ENCODE data around the gene EMC8.

EMC8 gene

DNA sequence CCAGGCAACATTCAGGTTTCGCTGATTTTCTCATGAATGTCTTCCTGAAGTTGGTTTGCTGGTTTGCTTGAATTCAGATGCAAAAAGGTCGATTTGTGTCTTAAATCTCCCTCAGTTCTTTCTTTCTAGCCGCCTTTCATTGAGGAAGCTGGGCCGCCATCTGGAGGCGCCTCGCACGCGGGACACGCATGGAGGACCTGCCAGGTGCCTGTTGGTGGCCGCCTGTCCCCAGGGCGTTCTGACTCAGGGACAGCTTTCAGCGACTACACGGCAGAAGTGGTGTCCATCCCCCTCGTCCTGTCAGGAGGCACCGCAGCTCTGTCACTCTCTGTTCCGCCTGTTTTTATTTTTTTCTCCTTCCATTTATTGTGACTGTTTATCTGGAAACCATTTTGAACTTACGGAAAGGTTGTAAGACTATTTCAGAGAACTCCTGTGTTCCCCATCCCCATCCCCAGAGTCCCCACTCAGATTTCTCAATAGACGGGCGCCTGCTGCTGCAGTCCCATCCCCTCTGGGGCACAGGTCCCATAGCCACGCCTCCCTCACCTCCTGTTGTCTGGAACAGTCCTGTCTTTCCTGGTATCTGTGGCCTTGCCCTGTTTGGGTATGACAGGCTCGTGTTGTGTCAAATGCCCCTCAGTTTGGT lies 33.4 kb upstream of the EMC8 start:
- H3K27me3 Mint-ChIP-seq (ENCODE audit: low read depth): peaks cover 80% of the 10 kb centered on the region
- H3K9me3 Mint-ChIP-seq: peaks cover 2% of the 10 kb centered on the region
- no peak overlapping the region for H3K27ac Mint-ChIP-seq
- no peaks in the 10 kb centered on the region for H3K4me1 Mint-ChIP-seq
- H3K4me3 Mint-ChIP-seq: no peak overlapping the region
- H3K36me3 Mint-ChIP-seq (ENCODE audit: low read depth): peaks cover 4% of the 10 kb centered on the region
- TF ChIP-seq, protein P1, sequence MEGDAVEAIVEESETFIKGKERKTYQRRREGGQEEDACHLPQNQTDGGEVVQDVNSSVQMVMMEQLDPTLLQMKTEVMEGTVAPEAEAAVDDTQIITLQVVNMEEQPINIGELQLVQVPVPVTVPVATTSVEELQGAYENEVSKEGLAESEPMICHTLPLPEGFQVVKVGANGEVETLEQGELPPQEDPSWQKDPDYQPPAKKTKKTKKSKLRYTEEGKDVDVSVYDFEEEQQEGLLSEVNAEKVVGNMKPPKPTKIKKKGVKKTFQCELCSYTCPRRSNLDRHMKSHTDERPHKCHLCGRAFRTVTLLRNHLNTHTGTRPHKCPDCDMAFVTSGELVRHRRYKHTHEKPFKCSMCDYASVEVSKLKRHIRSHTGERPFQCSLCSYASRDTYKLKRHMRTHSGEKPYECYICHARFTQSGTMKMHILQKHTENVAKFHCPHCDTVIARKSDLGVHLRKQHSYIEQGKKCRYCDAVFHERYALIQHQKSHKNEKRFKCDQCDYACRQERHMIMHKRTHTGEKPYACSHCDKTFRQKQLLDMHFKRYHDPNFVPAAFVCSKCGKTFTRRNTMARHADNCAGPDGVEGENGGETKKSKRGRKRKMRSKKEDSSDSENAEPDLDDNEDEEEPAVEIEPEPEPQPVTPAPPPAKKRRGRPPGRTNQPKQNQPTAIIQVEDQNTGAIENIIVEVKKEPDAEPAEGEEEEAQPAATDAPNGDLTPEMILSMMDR (IDR thresholded peaks at IDR 0.05; ENCODE audit: unreplicated experiment in 3 of 3): no peak

DNA sequence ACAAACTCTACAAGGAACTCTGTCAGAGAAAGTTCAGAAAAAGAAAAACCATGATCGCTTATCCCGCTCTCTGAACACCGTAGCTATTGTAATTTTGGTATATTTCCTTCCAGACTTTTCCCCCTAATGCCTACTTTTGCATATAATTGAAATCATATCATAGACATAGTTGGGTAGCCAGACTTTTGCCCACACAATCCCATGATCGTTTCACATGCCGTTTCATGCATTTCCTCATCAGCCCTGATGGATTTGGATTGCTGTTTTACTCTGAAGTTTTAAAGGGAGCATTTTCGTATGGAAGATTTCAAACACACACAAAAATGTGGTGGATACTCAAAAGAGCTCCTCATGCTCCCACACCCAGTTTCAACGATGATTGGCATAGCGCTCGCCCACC lies 31.5 kb upstream of the EMC8 start:
- no peaks in the 10 kb centered on the region for H3K4me1 Mint-ChIP-seq
- TF ChIP-seq, protein P1 (IDR thresholded peaks at IDR 0.05; ENCODE audit: unreplicated experiment in 3 of 3): no peak
- no peak overlapping the region for H3K4me3 Mint-ChIP-seq
- H3K9me3 Mint-ChIP-seq: peaks cover 2% of the 10 kb centered on the region
- peaks cover 4% of the 10 kb centered on the region for H3K36me3 Mint-ChIP-seq (ENCODE audit: low read depth)
- H3K27ac Mint-ChIP-seq: no peak overlapping the region
- H3K27me3 Mint-ChIP-seq (ENCODE audit: low read depth): peaks cover 84% of the 10 kb centered on the region

GRCh38 chr16:85829751-85830445 lies 30.6 kb upstream of the EMC8 start:
- Mint-ChIP-seq H3K4me3 (no peak overlapping the region), H3K27me3 (ENCODE audit: low read depth) (peaks cover 79% of the 10 kb centered on the region), H3K27ac (no peak overlapping the region), H3K36me3 (ENCODE audit: low read depth) (peaks cover 4% of the 10 kb centered on the region), H3K4me1 (no peaks in the 10 kb centered on the region), H3K9me3 (peaks cover 2% of the 10 kb centered on the region)
- TF ChIP-seq, protein P1 (IDR thresholded peaks at IDR 0.05; ENCODE audit: unreplicated experiment in 3 of 3): no peak

GRCh38 chr16:85829171-85829719 lies 29.9 kb upstream of the EMC8 start:
- Mint-ChIP-seq H3K27ac (no peak overlapping the region), H3K4me1 (no peaks in the 10 kb centered on the region), H3K4me3 (peak overlapping the region in 1 of 3 experiments; percentile 20), H3K9me3 (peaks cover 2% of the 10 kb centered on the region), H3K27me3 (ENCODE audit: low read depth) (peaks cover 76% of the 10 kb centered on the region), H3K36me3 (ENCODE audit: low read depth) (peaks cover 4% of the 10 kb centered on the region)
- TF ChIP-seq, protein P1 (IDR thresholded peaks at IDR 0.05; ENCODE audit: unreplicated experiment in 3 of 3): no peak

DNA sequence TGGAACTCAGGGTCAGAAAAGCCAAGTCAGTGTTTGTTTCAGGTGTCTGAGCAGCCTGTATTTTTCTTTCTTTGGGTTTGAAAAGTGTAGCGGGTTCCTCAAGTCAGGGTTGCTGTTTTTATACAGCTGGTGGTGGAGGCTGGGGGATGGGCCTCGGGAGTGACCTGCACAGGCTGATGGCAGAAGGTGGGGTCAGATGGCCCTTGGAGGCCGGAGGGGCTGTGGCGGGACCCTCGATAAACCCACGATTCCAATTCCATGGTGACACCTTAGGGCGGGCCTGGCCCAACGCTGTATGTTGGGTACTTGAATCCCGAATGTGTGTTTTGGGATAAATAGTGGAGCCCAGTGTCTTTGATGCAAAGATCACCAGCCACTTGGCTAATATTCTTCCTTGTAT lies 28.8 kb upstream of the EMC8 start:
- H3K9me3 Mint-ChIP-seq: no peaks in the 10 kb centered on the region
- H3K27me3 Mint-ChIP-seq (ENCODE audit: low read depth): peaks cover 68% of the 10 kb centered on the region
- TF ChIP-seq, protein P1 (IDR thresholded peaks at IDR 0.05; ENCODE audit: unreplicated experiment in 3 of 3): no peak
- no peaks in the 10 kb centered on the region for H3K4me1 Mint-ChIP-seq
- H3K4me3 Mint-ChIP-seq: no peak overlapping the region
- H3K36me3 Mint-ChIP-seq (ENCODE audit: low read depth): peaks cover 4% of the 10 kb centered on the region
- no peak overlapping the region for H3K27ac Mint-ChIP-seq

All from nephron (organoid).